HepG2 (cell line): ENCODE data around the gene FGD2. TPM values are rescaled to one million over a fixed set of nuclear protein-coding genes. Genes with fewer than 3 reads are reported as not detected.

Experiments used
- ATAC-seq: fragments of 200-7000 bp; cut with Tn5 transposase; 3 replicates; pipeline ENCODE4 v1.9.1; 2020; ENCODE audit warnings: mild to moderate bottlenecking, moderate library complexity
- BruUV-seq: library from RNA; stranded (reverse); fragments of 400-500 nt; replicated peaks from 2 replicates; lab custom pipeline; 2021; lab: Mats Ljungman, UMichigan
- CTCF ChIA-PET: fragments of 300-600 bp; formaldehyde crosslinking; extraction: SDS; loops from one replicate; lab custom pipeline; 2021; ENCODE audit warnings: low total read pairs, inconsistent platforms, low intra/inter-chr PET ratio; lab: Yijun Ruan, JAX
- POLR2A ChIA-PET: fragments of 350-600 bp; sonication (Branson Sonifier 250); formaldehyde crosslinking; loops from one replicate; lab custom pipeline; 2020; ENCODE audit warnings: antibody characterized with exemption, inconsistent platforms; lab: Yijun Ruan, JAX
- DNase-seq: peaks from one replicate; pipeline ENCODE4 v3.0.0-alpha.2; 2015; ENCODE audit warnings: low spot score
- FAIRE-seq: peaks from 3 replicates; lab custom pipeline; 2011; peaks lifted over from hg19 to GRCh38; lab: Jason Lieb, UNC
- H2AFZ ChIP-seq: one replicate; pipeline ENCODE4 v1.6.1; 2011; ENCODE audit warnings: low read length, inconsistent platforms
- H3K27ac ChIP-seq: fragments of 300-600 bp; 3 replicates; pipeline ENCODE4 v1.8.0; 2011; ENCODE audit warnings: mixed run types, mild to moderate bottlenecking, mixed read lengths, low read length, inconsistent platforms; ENCODE audit not compliant: insufficient read depth; ENCODE audit errors: extremely low read length
- H3K27me3 ChIP-seq, 2 experiments: fragments of 200-600 bp in 1 of 2; 2 replicates in 1 of 2; 3 replicates in 1 of 2; pipeline versions ENCODE4 v1.6.0 to v1.8.0; 2011; ENCODE audit warnings: low read length in 2 of 2, mild to moderate bottlenecking in 2 of 2, moderate library complexity in 2 of 2, inconsistent platforms in 1 of 2; ENCODE audit not compliant: insufficient read depth in 2 of 2, control insufficient read depth in 1 of 2
- H3K36me3 ChIP-seq, 2 experiments: fragments of 200-600 bp in 1 of 2; replicated peaks in 1 of 2; 2 replicates in 1 of 2; 3 replicates in 1 of 2; pipeline versions ENCODE4 v1.5.1 to v1.8.0; 2011; ENCODE audit warnings: low read length in 2 of 2, inconsistent platforms in 1 of 2; ENCODE audit not compliant: insufficient read depth in 2 of 2, control insufficient read depth in 1 of 2
- H3K4me1 ChIP-seq: 2 replicates; pipeline ENCODE4 v1.5.1; 2012; ENCODE audit warnings: low read length, inconsistent platforms; ENCODE audit not compliant: insufficient read depth
- H3K4me2 ChIP-seq: 2 replicates; pipeline ENCODE4 v1.6.0; 2011; ENCODE audit warnings: low read depth, low read length, inconsistent platforms
- H3K4me3 ChIP-seq, 3 experiments: fragments of 200-600 bp in 1 of 3; sonication (generic), shearing (Covaris generic) in 1 of 3; replicated peaks in 1 of 3; 2 replicates each; pipeline ENCODE4 v1.5.1; 2011 to 2016; ENCODE audit warnings: low read length in 3 of 3, inconsistent platforms in 2 of 3, low read depth in 2 of 3, mild to moderate bottlenecking in 2 of 3, control low read depth in 1 of 3, mixed read lengths in 1 of 3; ENCODE audit not compliant: insufficient read depth in 1 of 3
- H3K79me2 ChIP-seq: one replicate; pipeline ENCODE4 v1.6.1; 2011; ENCODE audit warnings: low read length, inconsistent platforms; ENCODE audit not compliant: insufficient read depth
- H3K9ac ChIP-seq: 2 replicates; pipeline ENCODE4 v1.6.0; 2011; ENCODE audit warnings: mild to moderate bottlenecking, low read depth, low read length, inconsistent platforms; ENCODE audit not compliant: insufficient read depth
- H3K9me3 ChIP-seq: 2 replicates; pipeline ENCODE4 v1.5.1; 2012; ENCODE audit warnings: mild to moderate bottlenecking, low read length
- H4K20me1 ChIP-seq: 2 replicates; pipeline ENCODE4 v1.6.0; 2011; ENCODE audit warnings: inconsistent platforms, mild to moderate bottlenecking, low read length, moderate library complexity; ENCODE audit not compliant: insufficient read depth
- ARID2 ChIP-seq: sonication (generic); formaldehyde crosslinking; IDR thresholded peaks from 2 replicates; pipeline ENCODE4 v1.8.1; 2022; ENCODE audit warnings: mild to moderate bottlenecking, missing genetic modification reagents, borderline replicate concordance
- NFE2L2 ChIP-seq: fragments of 150-350 bp; IDR thresholded peaks from 2 replicates; pipeline ENCODE4 v1.6.1; 2014; ENCODE audit warnings: low read length
- RARG ChIP-seq: sonication (generic); formaldehyde crosslinking; IDR thresholded peaks from 2 replicates; pipeline ENCODE4 v1.4.0; 2020; ENCODE audit warnings: low read depth, mild to moderate bottlenecking, missing genetic modification reagents
- SMC3 ChIP-seq: IDR thresholded peaks from 2 replicates; pipeline ENCODE4 v1.6.1; 2011; ENCODE audit warnings: low read length, improper control_type of control experiment
- WIZ ChIP-seq: sonication (generic); formaldehyde crosslinking; IDR thresholded peaks from 2 replicates; pipeline ENCODE4 v1.5.1; 2020; ENCODE audit warnings: mild to moderate bottlenecking, missing genetic modification reagents
- ZNF350 ChIP-seq: sonication (generic); formaldehyde crosslinking; IDR thresholded peaks from 2 replicates; pipeline ENCODE4 v1.4.0; 2020; ENCODE audit warnings: mild to moderate bottlenecking, low read depth, missing genetic modification reagents, borderline replicate concordance
- WGBS: methylation state at CpG from one replicate; pipeline ENCODE4 v1.1.6; 2017; ENCODE audit warnings: low lambda C conversion rate; 5-methylcytosine and 5-hydroxymethylcytosine counted together
- in situ Hi-C: cut with HindIII; loops from 2 replicates; pipeline ENCODE4 v1.10.0; 2017; ENCODE audit warnings: low pct_unique_long_range_greater_than_20kb; ENCODE audit not compliant: extremely low pct_ligation_motif_present
- intact Hi-C: fragments of 100-400 bp; cut with micrococcal nuclease; formaldehyde crosslinking; loops from one replicate; pipeline ENCODE4 v1.10.0; 2022; ENCODE audit not compliant: unreplicated experiment
- polyA plus RNA-seq, 8 experiments: library from polyadenylated mRNA; depleted of rRNA in 3 of 8; stranded (reverse) in 7 of 8; unstranded in 1 of 8; fragments of >200 nt; fragmentation: Illumina TruSeq in 4 of 8; extraction: Trizol in 4 of 8; gene quantifications; 2 replicates each; pipeline versions ENCODE4 v1.2.1 to v1.2.3, GENCODE V29; 2011 to 2016; ENCODE audit warnings: low read depth in 4 of 8, missing spikeins in 1 of 8, mixed read lengths in 1 of 8; ENCODE audit not compliant: insufficient read depth in 1 of 8
- total RNA-seq, 5 experiments: library from RNA; depleted of rRNA; stranded (reverse); fragments of >200 nt; fragmentation: Illumina TruSeq; extraction: Trizol; gene quantifications; 2 replicates each; pipeline ENCODE4 v1.2.3, GENCODE V29; 2016; ENCODE audit warnings: low read depth in 1 of 5
- TF ChIP-seq, protein P1 (sequence below): sonication (generic); formaldehyde crosslinking; IDR thresholded peaks from one replicate; pipeline ENCODE4 v1.5.1; 2020; ENCODE audit warnings: mild to moderate bottlenecking, missing genetic modification reagents; ENCODE audit errors: not compliant biosample characterization
- TF ChIP-seq, protein P2 (sequence below): sonication (generic); formaldehyde crosslinking; IDR thresholded peaks from 2 replicates; pipeline ENCODE4 v1.4.0; 2020; ENCODE audit warnings: missing genetic modification reagents

FGD2 gene
- total and polyA plus RNA-seq, 2 of the 13 experiments (the other 11 are each of a cell fraction or from before 2014, with no cell fraction given), result not detected

DNA sequence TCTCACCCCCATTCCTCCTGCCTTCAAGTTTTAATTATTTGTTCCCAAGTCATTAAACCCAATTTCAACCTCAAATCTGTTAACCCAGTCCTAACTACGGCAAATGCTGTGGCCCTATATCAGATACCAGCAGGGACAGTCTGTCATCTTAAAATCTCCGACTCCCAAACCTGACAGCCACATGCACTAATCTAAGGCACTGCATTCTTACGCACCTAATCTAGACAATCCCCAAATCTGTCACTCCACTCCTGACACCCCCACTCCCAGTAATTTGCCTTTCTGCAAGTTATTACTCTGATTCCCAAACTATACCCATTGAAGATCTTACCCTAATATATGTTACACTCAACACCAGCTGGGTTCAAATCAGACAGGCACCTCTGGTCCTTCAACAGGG, 21.9 kb upstream of the FGD2 start:
- no peak for FAIRE-seq
- in situ Hi-C loops, result no loop called here
- over 99% methylated on average over 3 of the region's 3 CpGs for WGBS

More for the DNA sequence above, 21.9 kb upstream of the FGD2 start:
- Histone ChIP-seq H3K4me1 (peaks cover 30% of the 10 kb centered on the region), H4K20me1 (peaks cover 6% of the 10 kb centered on the region), H3K4me2 (peak overlapping the region; percentile 95; the same call in 1 of the 2 replicates), H3K79me2 (peaks cover 59% of the 10 kb centered on the region), H3K27ac (no peak overlapping the region), H3K27me3 (no peaks in the 10 kb centered on the region; a peak in 2 of 5 replicates), H3K9ac (no peak overlapping the region), H2AFZ (no peak overlapping the region), H3K36me3 (peaks cover 8 to 22% of the 10 kb centered on the region in 2 experiments), H3K9me3 (no peaks in the 10 kb centered on the region), H3K4me3 (no peak overlapping the region)
- CTCF ChIA-PET, result no interaction called here
- BruUV-seq, result no TSS peak
- intact Hi-C loops, result no loop called here
- DNase-seq, result no peak
- ATAC-seq, result no peak
- TF ChIP-seq, protein P1, sequence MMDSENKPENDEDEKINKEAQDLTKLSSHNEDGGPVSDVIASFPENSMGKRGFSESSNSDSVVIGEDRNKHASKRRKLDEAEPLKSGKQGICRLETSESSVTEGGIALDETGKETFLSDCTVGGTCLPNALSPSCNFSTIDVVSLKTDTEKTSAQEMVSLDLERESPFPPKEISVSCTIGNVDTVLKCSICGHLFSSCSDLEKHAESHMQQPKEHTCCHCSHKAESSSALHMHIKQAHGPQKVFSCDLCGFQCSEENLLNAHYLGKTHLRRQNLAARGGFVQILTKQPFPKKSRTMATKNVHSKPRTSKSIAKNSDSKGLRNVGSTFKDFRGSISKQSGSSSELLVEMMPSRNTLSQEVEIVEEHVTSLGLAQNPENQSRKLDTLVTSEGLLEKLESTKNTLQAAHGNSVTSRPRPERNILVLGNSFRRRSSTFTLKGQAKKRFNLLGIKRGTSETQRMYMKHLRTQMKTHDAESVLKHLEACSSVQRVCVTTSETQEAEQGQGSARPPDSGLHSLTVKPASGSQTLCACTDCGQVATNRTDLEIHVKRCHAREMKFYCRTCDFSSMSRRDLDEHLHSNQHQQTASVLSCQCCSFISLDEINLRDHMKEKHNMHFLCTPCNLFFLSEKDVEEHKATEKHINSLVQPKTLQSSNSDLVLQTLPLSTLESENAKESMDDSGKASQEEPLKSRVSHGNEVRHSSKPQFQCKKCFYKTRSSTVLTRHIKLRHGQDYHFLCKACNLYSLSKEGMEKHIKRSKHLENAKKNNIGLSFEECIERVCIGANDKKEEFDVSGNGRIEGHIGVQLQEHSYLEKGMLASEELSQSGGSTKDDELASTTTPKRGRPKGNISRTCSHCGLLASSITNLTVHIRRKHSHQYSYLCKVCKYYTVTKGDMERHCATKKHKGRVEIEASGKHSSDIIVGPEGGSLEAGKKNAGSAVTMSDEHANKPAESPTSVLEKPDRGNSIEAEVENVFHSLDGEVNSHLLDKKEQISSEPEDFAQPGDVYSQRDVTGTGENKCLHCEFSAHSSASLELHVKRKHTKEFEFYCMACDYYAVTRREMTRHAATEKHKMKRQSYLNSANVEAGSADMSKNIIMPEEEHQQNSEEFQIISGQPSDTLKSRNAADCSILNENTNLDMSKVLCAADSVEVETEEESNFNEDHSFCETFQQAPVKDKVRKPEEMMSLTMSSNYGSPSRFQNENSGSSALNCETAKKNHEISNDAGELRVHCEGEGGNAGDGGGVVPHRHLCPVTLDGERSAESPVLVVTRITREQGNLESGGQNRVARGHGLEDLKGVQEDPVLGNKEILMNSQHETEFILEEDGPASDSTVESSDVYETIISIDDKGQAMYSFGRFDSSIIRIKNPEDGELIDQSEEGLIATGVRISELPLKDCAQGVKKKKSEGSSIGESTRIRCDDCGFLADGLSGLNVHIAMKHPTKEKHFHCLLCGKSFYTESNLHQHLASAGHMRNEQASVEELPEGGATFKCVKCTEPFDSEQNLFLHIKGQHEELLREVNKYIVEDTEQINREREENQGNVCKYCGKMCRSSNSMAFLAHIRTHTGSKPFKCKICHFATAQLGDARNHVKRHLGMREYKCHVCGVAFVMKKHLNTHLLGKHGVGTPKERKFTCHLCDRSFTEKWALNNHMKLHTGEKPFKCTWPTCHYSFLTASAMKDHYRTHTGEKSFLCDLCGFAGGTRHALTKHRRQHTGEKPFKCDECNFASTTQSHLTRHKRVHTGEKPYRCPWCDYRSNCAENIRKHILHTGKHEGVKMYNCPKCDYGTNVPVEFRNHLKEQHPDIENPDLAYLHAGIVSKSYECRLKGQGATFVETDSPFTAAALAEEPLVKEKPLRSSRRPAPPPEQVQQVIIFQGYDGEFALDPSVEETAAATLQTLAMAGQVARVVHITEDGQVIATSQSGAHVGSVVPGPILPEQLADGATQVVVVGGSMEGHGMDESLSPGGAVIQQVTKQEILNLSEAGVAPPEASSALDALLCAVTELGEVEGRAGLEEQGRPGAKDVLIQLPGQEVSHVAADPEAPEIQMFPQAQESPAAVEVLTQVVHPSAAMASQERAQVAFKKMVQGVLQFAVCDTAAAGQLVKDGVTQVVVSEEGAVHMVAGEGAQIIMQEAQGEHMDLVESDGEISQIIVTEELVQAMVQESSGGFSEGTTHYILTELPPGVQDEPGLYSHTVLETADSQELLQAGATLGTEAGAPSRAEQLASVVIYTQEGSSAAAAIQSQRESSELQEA (CRISPR knock-in tag), result no peak
- TF ChIP-seq ZNF350 (no peak), SMC3 (no peak), NFE2L2 (no peak), ARID2 (CRISPR knock-in tag) (no peak), WIZ (no peak), RARG (CRISPR knock-in tag) (no peak)
- TF ChIP-seq, protein P2, sequence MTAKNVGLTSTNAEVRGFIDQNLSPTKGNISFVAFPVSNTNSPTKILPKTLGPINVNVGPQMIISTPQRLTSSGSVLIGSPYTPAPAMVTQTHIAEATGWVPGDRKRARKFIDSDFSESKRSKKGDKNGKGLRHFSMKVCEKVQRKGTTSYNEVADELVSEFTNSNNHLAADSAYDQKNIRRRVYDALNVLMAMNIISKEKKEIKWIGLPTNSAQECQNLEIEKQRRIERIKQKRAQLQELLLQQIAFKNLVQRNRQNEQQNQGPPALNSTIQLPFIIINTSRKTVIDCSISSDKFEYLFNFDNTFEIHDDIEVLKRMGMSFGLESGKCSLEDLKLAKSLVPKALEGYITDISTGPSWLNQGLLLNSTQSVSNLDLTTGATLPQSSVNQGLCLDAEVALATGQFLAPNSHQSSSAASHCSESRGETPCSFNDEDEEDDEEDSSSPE (CRISPR knock-in tag), result no peak
- POLR2A ChIA-PET, result no interaction called here
